ENCODE results near the gene SLC25A10. TPM values are rescaled to one million over a fixed set of nuclear protein-coding genes. Genes with fewer than 3 reads are reported as not detected.
"Not testable (repeated sequence)": the region's sequence is repeated elsewhere in the genome, so short reads cannot be mapped to it uniquely, and the experiment has no call there.

Gene SLC25A10
- 1 to 10 TPM in 4 of 6 donors, under 1 TPM in 1, not detected in 1; 0.92 to 5.0 (median 2.3) TPM for polyA plus RNA-seq (ENCODE audit: low read depth in 6 of 6)

- Mint-ChIP-seq H3K27me3 (no peaks in the 10 kb centered on the region), H3K27ac (peak within 1 kb of the TSS in 3 of 6 donors; percentile 29 to 68 (median 39)), H3K9me3 (no peaks in the 10 kb centered on the region), H3K4me1 (peaks cover 10 to 21% (median 17%) of the 10 kb centered on the region in 3 donors), H3K36me3 (no peaks in the 10 kb centered on the region), H3K4me3 (peak within 1 kb of the TSS; percentile 79 to 92 (median 88))
- DNase-seq (peak; percentile 73), ATAC-seq (ENCODE audit: low read depth in 2 of 2) (peak; percentile 89 to 90)
Measured at GRCh38 chr17:81711814-81712467, at the start of gene SLC25A10. SLC25A10 (plus strand) TSS chr17:81712284; CDS start chr17:81712427, 143 bp downstream.

- ATAC-seq (ENCODE audit: low read depth in 2 of 2) (no peak), DNase-seq (no peak)
- Mint-ChIP-seq H3K4me1 (peaks cover 20 to 35% (median 26%) of the 10 kb centered on the region in 3 donors), H3K9me3 (no peaks in the 10 kb centered on the region), H3K27me3 (no peaks in the 10 kb centered on the region), H3K36me3 (no peaks in the 10 kb centered on the region), H3K4me3 (peak overlapping the region in 2 of 8 donors; percentile 12 to 73), H3K27ac (peak overlapping the region in 2 of 6 donors; percentile 20 to 65)
Measured at GRCh38 chr17:81664051-81664470, 48.0 kb upstream of the SLC25A10 start.

GRCh38 chr17:81665205-81666091, 46.6 kb upstream of the SLC25A10 start:
- no peak for ATAC-seq (ENCODE audit: low read depth in 2 of 2)

GRCh38 chr17:81666092-81666341, 46.1 kb upstream of the SLC25A10 start:
- H3K27me3 Mint-ChIP-seq: no peaks in the 10 kb centered on the region
- DNase-seq (no peak), ATAC-seq (ENCODE audit: low read depth in 2 of 2) (no peak)
- H3K27ac Mint-ChIP-seq: peak overlapping the region in 4 of 6 donors; percentile 85 to 98 (median 94)
- no peaks in the 10 kb centered on the region for H3K36me3 Mint-ChIP-seq
- peaks cover 20 to 39% (median 26%) of the 10 kb centered on the region in 3 donors for H3K4me1 Mint-ChIP-seq
- H3K4me3 Mint-ChIP-seq: peak overlapping the region; percentile 92 to 98 (median 96)
- H3K9me3 Mint-ChIP-seq: no peaks in the 10 kb centered on the region

More at GRCh38 chr17:81665205-81666091, 46.6 kb upstream of the SLC25A10 start:
- Mint-ChIP-seq H3K4me1 (peaks cover 20 to 39% (median 26%) of the 10 kb centered on the region in 3 donors), H3K9me3 (no peaks in the 10 kb centered on the region), H3K4me3 (peak overlapping the region; percentile 92 to 98 (median 96)), H3K36me3 (no peaks in the 10 kb centered on the region), H3K27ac (peak overlapping the region in 4 of 6 donors; percentile 85 to 98 (median 94)), H3K27me3 (no peaks in the 10 kb centered on the region)
- DNase-seq: no peak

GRCh38 chr17:81666342-81667191, 45.5 kb upstream of the SLC25A10 start, which contains the start of the genes CCDC137 and OXLD1:
CCDC137 (plus strand) TSS chr17:81666737; CDS start chr17:81666767, 30 bp downstream.
OXLD1 (minus strand) TSS chr17:81666605; CDS start chr17:81666577, 28 bp downstream.
- H3K4me1 Mint-ChIP-seq: peaks cover 20 to 39% (median 26%) of the 10 kb centered on the region in 3 donors
- DNase-seq (peak; percentile 90), ATAC-seq (ENCODE audit: low read depth in 2 of 2) (peak; percentile 98)
- H3K9me3 Mint-ChIP-seq: no peaks in the 10 kb centered on the region
- H3K27ac Mint-ChIP-seq: peak within 1 kb of the TSS; percentile 92 to 98 (median 94)
- no peaks in the 10 kb centered on the region for H3K27me3 Mint-ChIP-seq
- no peaks in the 10 kb centered on the region for H3K36me3 Mint-ChIP-seq
- peak within 1 kb of the TSS; percentile 92 to 98 (median 96) for H3K4me3 Mint-ChIP-seq

GRCh38 chr17:81667754-81668153, 44.3 kb upstream of the SLC25A10 start:
- H3K4me3 Mint-ChIP-seq: peak overlapping the region; percentile 54 to 98 (median 93)
- peaks cover 20 to 39% (median 26%) of the 10 kb centered on the region in 3 donors for H3K4me1 Mint-ChIP-seq
- H3K9me3 Mint-ChIP-seq: no peaks in the 10 kb centered on the region
- DNase-seq (no peak), ATAC-seq (ENCODE audit: low read depth in 2 of 2) (no peak)
- H3K27me3 Mint-ChIP-seq: no peaks in the 10 kb centered on the region
- H3K36me3 Mint-ChIP-seq: peaks cover 0 to 7% of the 10 kb centered on the region in 2 donors
- peak overlapping the region; percentile 44 to 89 (median 78) for H3K27ac Mint-ChIP-seq

GRCh38 chr17:81672504-81672903, 39.6 kb upstream of the SLC25A10 start:
- H3K4me3 Mint-ChIP-seq: no peak overlapping the region
- peaks cover 0 to 7% of the 10 kb centered on the region in 2 donors for H3K36me3 Mint-ChIP-seq
- H3K27me3 Mint-ChIP-seq: no peaks in the 10 kb centered on the region
- no peak overlapping the region for H3K27ac Mint-ChIP-seq
- H3K4me1 Mint-ChIP-seq: peaks cover 16 to 31% (median 19%) of the 10 kb centered on the region in 3 donors
- ATAC-seq (ENCODE audit: low read depth in 2 of 2) (no peak), DNase-seq (no peak)
- H3K9me3 Mint-ChIP-seq: no peaks in the 10 kb centered on the region

- Mint-ChIP-seq H3K27me3 (no peaks in the 10 kb centered on the region), H3K36me3 (peaks cover 0 to 7% of the 10 kb centered on the region in 2 donors), H3K4me3 (no peak overlapping the region), H3K27ac (no peak overlapping the region), H3K4me1 (peaks cover 11 to 29% (median 14%) of the 10 kb centered on the region in 3 donors), H3K9me3 (no peaks in the 10 kb centered on the region)
- ATAC-seq (ENCODE audit: low read depth in 2 of 2) (no peak), DNase-seq (no peak)
Measured at GRCh38 chr17:81672954-81673353, 39.1 kb upstream of the SLC25A10 start.

GRCh38 chr17:81673561-81674258, 38.4 kb upstream of the SLC25A10 start:
- H3K27me3 Mint-ChIP-seq: no peaks in the 10 kb centered on the region
- peaks cover 0 to 7% of the 10 kb centered on the region in 2 donors for H3K36me3 Mint-ChIP-seq
- no peak for ATAC-seq (ENCODE audit: low read depth in 2 of 2)
- H3K4me1 Mint-ChIP-seq: peaks cover 6 to 21% (median 8%) of the 10 kb centered on the region in 3 donors
- no peak overlapping the region for H3K4me3 Mint-ChIP-seq
- DNase-seq: no peak
- H3K27ac Mint-ChIP-seq: no peak overlapping the region
- H3K9me3 Mint-ChIP-seq: no peaks in the 10 kb centered on the region

- peaks cover 6 to 16% (median 8%) of the 10 kb centered on the region in 3 donors for H3K4me1 Mint-ChIP-seq
- not testable (repeated sequence) for H3K9me3 Mint-ChIP-seq; H3K27me3 Mint-ChIP-seq; H3K36me3 Mint-ChIP-seq; ATAC-seq (ENCODE audit: low read depth in 2 of 2)
- H3K27ac Mint-ChIP-seq: peak overlapping the region in 1 of 6 donors; percentile 70
- DNase-seq: peak; percentile 25
- peak overlapping the region in 1 of 8 donors; percentile 47 for H3K4me3 Mint-ChIP-seq
Measured at GRCh38 chr17:81675515-81676221, 36.4 kb upstream of the SLC25A10 start.

- H3K4me1 Mint-ChIP-seq: peaks cover 6 to 28% (median 8%) of the 10 kb centered on the region in 3 donors
- no peaks in the 10 kb centered on the region for H3K9me3 Mint-ChIP-seq
- H3K27ac Mint-ChIP-seq: peak overlapping the region in 1 of 6 donors; percentile 29
- H3K27me3 Mint-ChIP-seq: no peaks in the 10 kb centered on the region
- no peak for ATAC-seq (ENCODE audit: low read depth in 2 of 2)
- H3K36me3 Mint-ChIP-seq: peaks cover 0 to 7% of the 10 kb centered on the region in 2 donors
- DNase-seq: no peak
- peak overlapping the region in 2 of 8 donors; percentile 12 to 43 for H3K4me3 Mint-ChIP-seq
Measured at GRCh38 chr17:81676906-81677305, 35.2 kb upstream of the SLC25A10 start.

- peak overlapping the region in 1 of 8 donors; percentile 70 for H3K4me3 Mint-ChIP-seq
- peaks cover 0 to 7% of the 10 kb centered on the region in 2 donors for H3K36me3 Mint-ChIP-seq
- no peaks in the 10 kb centered on the region for H3K9me3 Mint-ChIP-seq
- ATAC-seq (ENCODE audit: low read depth in 2 of 2) (no peak), DNase-seq (no peak)
- H3K27me3 Mint-ChIP-seq: no peaks in the 10 kb centered on the region
- H3K4me1 Mint-ChIP-seq: peaks cover 23 to 44% (median 23%) of the 10 kb centered on the region in 3 donors
- no peak overlapping the region for H3K27ac Mint-ChIP-seq
Measured at GRCh38 chr17:81680150-81680549, 31.9 kb upstream of the SLC25A10 start.
